ENCODE results near the gene UGT1A8. TPM values are rescaled to one million over a fixed set of nuclear protein-coding genes. Genes with fewer than 3 reads are reported as not detected.
"Not testable (repeated sequence)": the region's sequence is repeated elsewhere in the genome, so short reads cannot be mapped to it uniquely, and the experiment has no call there.

Gene UGT1A8
- total and polyA plus RNA-seq, 2 experiments from 2014 or later, result 0.10 TPM; not detected in 1

DNA sequence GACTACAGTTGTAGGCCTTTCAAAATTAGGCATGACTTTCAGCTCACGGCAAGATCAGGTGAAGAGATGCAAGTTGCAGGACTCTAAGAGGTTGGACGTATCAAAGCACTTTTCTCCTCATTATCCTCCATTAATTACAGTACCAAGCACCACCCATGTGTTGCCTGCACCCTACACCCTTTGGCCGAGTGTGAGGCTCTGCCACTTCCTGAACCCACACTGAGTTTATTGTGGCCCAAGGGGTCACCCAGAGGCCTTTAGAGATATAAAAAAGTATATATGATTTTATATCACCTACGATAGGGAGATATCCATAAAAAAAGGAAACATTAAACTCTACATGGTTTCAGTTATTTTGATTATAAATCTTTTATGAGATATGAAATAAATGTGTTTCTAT lies 2.8 kb downstream of the UGT1A8 start:
- Histone ChIP-seq H2AFZ (no peak overlapping the region), H3K79me2 (no peaks in the 10 kb centered on the region), H4K20me1 (ENCODE audit: insufficient read depth, poor library complexity, severe bottlenecking) (no peaks in the 10 kb centered on the region), H3K4me1 (ENCODE audit: insufficient read depth) (no peaks in the 10 kb centered on the region), H3K4me3 (no peak overlapping the region), H3K4me2 (no peak overlapping the region), H3K9me2 (replicated peaks; ENCODE audit: insufficient read depth) (no peaks in the 10 kb centered on the region), H3K27ac (no peak overlapping the region), H3K27me3 (peaks cover 6% of the 10 kb centered on the region), H3K36me3 (replicated peaks; ENCODE audit: insufficient read depth, low read depth) (no peaks in the 10 kb centered on the region), H3K9me3 (ENCODE audit: low read depth) (no peaks in the 10 kb centered on the region)
- TF ChIP-seq, protein P1, sequence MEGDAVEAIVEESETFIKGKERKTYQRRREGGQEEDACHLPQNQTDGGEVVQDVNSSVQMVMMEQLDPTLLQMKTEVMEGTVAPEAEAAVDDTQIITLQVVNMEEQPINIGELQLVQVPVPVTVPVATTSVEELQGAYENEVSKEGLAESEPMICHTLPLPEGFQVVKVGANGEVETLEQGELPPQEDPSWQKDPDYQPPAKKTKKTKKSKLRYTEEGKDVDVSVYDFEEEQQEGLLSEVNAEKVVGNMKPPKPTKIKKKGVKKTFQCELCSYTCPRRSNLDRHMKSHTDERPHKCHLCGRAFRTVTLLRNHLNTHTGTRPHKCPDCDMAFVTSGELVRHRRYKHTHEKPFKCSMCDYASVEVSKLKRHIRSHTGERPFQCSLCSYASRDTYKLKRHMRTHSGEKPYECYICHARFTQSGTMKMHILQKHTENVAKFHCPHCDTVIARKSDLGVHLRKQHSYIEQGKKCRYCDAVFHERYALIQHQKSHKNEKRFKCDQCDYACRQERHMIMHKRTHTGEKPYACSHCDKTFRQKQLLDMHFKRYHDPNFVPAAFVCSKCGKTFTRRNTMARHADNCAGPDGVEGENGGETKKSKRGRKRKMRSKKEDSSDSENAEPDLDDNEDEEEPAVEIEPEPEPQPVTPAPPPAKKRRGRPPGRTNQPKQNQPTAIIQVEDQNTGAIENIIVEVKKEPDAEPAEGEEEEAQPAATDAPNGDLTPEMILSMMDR (IDR thresholded peaks at IDR 0.05; ENCODE audit: poor library complexity), result no peak
- TF ChIP-seq EZH2 (IDR thresholded peaks at IDR 0.05; ENCODE audit: borderline replicate concordance) (no peak), EZH2phosphoT487 (IDR thresholded peaks at IDR 0.05; ENCODE audit: low read depth, severe bottlenecking, unreplicated experiment) (no peak)
- DNase-seq (ENCODE audit: low spot score), result no peak
- 87% methylated on average over 4 of the region's 4 CpGs for WGBS (ENCODE audit: low lambda C conversion rate, missing lambda C conversion rate)

DNA sequence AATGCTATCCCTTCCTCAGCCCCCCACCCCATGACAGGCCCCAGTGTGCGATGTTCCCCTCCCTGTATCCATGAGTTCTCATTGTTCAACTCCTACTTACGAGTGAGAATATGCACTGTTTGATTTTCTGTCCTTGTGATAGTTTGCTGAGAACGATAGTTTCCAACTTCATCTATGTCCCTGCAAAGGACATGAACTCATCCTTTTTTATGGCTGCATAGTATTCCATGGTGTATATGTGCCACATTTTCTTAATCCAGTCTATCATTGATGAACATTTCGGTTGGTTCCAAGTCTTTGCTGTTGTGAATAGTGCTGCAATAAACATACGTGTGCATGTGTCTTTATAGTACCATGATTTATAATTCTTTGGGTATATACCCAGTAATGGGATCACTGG lies 4.4 kb downstream of the UGT1A8 start:
- not testable (repeated sequence) for H3K36me3 ChIP-seq (replicated peaks; ENCODE audit: insufficient read depth, low read depth); H3K4me3 ChIP-seq; H3K27me3 ChIP-seq; H2AFZ ChIP-seq; H3K9me2 ChIP-seq (replicated peaks; ENCODE audit: insufficient read depth); H3K79me2 ChIP-seq; DNase-seq (ENCODE audit: low spot score); H4K20me1 ChIP-seq (ENCODE audit: insufficient read depth, poor library complexity, severe bottlenecking); H3K27ac ChIP-seq; H3K4me1 ChIP-seq (ENCODE audit: insufficient read depth); H3K9me3 ChIP-seq (ENCODE audit: low read depth); H3K4me2 ChIP-seq
- WGBS (ENCODE audit: low lambda C conversion rate, missing lambda C conversion rate), result 84% methylated on average over 5 of the region's 5 CpGs

DNA sequence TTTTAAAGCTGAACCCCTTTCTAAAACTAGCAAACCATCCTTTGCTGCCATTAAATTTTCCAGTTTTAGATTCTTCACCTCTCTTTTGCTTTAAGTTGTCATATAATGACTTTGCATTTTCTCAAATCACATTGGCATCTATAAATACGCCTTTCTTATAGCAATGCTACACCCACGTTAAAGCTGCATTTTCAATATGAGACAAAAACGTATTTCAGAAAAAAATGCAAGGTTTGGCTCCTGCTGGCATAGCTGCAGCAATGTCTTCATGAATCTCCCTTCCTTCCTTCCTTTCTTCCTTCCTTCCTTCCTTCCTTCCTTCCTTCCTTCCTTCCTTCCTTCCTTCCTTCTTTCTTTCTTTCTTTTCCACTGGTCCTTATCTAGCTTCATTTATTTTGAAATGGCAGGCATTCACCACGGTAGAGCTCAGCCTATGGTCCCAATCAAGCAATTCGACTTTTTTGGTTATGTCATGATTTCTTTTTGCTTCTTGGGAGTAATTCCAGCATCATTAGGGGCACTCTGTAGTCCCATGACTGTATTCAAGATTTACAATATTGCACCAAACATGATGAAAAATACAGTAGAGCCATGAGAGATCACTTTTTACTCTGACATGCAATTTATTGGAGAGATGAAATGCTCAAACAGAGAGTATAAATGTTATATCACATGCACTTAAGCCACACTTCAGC lies 10.0 kb downstream of the UGT1A8 start:
- no peaks in the 10 kb centered on the region for H3K4me1 ChIP-seq (ENCODE audit: insufficient read depth)
- H2AFZ ChIP-seq, result no peak overlapping the region
- TF ChIP-seq EZH2phosphoT487 (IDR thresholded peaks at IDR 0.05; ENCODE audit: low read depth, severe bottlenecking, unreplicated experiment) (no peak), EZH2 (IDR thresholded peaks at IDR 0.05; ENCODE audit: borderline replicate concordance) (no peak)
- TF ChIP-seq, protein P1 (IDR thresholded peaks at IDR 0.05; ENCODE audit: poor library complexity), result no peak
- H3K27me3 ChIP-seq, result peaks cover 6% of the 10 kb centered on the region
- H3K9me3 ChIP-seq (ENCODE audit: low read depth), result no peaks in the 10 kb centered on the region
- 48% methylated on average over 5 of the region's 5 CpGs for WGBS (ENCODE audit: low lambda C conversion rate, missing lambda C conversion rate)
- no peaks in the 10 kb centered on the region for H4K20me1 ChIP-seq (ENCODE audit: insufficient read depth, poor library complexity, severe bottlenecking)
- H3K4me3 ChIP-seq, result no peak overlapping the region
- H3K27ac ChIP-seq, result no peak overlapping the region
- H3K36me3 ChIP-seq (replicated peaks; ENCODE audit: insufficient read depth, low read depth), result no peaks in the 10 kb centered on the region
- H3K9me2 ChIP-seq (replicated peaks; ENCODE audit: insufficient read depth), result no peaks in the 10 kb centered on the region
- H3K4me2 ChIP-seq, result no peak overlapping the region
- DNase-seq (ENCODE audit: low spot score), result no peak
- no peaks in the 10 kb centered on the region for H3K79me2 ChIP-seq

DNA sequence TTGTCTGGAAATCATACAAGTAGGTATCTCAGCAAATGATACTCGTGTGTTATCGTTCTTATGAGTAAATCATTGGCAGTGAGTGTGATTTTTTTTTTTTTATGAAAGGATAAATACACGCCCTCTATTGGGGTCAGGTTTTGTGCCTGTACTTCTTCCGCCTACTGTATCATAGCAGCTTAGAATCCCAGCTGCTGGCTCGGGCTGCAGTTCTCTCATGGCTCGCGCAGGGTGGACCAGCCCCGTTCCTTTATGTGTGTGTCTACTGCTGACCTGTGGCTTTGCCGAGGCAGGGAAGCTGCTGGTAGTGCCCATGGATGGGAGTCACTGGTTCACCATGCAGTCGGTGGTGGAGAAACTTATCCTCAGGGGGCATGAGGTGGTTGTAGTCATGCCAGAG lies 18.9 kb downstream of the UGT1A8 start, which contains the start of gene UGT1A10:
UGT1A10 (plus strand) TSS at position 143 of the 400 bp plus-strand sequence; CDS start at position 218, 75 bp downstream.
- not testable (repeated sequence) for H3K9me2 ChIP-seq (replicated peaks; ENCODE audit: insufficient read depth); H3K36me3 ChIP-seq (replicated peaks; ENCODE audit: insufficient read depth, low read depth); H3K4me2 ChIP-seq; H2AFZ ChIP-seq; H4K20me1 ChIP-seq (ENCODE audit: insufficient read depth, poor library complexity, severe bottlenecking); H3K27me3 ChIP-seq; H3K4me1 ChIP-seq (ENCODE audit: insufficient read depth); H3K79me2 ChIP-seq; H3K4me3 ChIP-seq; H3K9me3 ChIP-seq (ENCODE audit: low read depth); H3K27ac ChIP-seq; DNase-seq (ENCODE audit: low spot score)
- 91% methylated on average over 10 of the region's 10 CpGs for WGBS (ENCODE audit: low lambda C conversion rate, missing lambda C conversion rate)

All from hepatocyte (in vitro differentiated cells).